Loucy (cell line): ENCODE measurements around the gene POLR3E.

ENCODE experiments used
- CTCF ChIP-seq: fragments of 200-600 bp; sonication (generic); conservative IDR thresholded peaks from 2 replicates; pipeline ENCODE4 v1.5.1; 2014; ENCODE audit warnings: mild to moderate bottlenecking, antibody characterized with exemption, low read length
- EZH2phosphoT487 ChIP-seq: fragments of 200-600 bp; IDR thresholded peaks from 2 replicates; pipeline ENCODE4 v1.6.1; 2018; ENCODE audit warnings: antibody characterized with exemption, mild to moderate bottlenecking, moderate library complexity, borderline replicate concordance

GRCh38 chr16:22308824-22309520, 11.8 kb downstream of the POLR3E start:
- TF ChIP-seq CTCF (no peak), EZH2phosphoT487 (no peak)
